GM19455 (cell line): ENCODE data around the gene MEX3B.
"Not testable (repeated sequence)": the region's sequence is repeated elsewhere in the genome, so short reads cannot be mapped to it uniquely, and the experiment has no call there.

Experiments
- ATAC-seq: cut with Tn5 transposase; IDR thresholded peaks from one replicate; pipeline ENCODE4 v1.9.1; 2021; ENCODE audit not compliant: unreplicated experiment

MEX3B gene

DNA sequence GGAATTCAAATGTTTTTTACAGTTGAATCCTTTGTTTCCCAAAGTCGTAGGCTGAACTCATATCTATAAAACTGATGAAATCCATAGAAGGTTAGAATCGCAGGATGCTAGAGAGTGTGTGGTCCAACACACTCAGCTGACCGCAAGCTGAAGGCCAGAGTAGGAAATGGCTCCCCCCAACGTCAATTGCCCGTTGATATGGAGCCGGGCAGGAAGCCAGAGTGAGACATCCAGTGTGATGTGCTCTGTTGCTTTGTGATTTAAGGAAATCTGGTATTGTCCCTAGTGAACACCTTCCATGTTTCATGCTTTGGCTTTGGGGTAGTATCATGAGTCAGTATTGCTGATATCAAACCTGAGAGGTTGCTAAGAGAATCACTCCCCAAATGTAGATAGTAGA is 5.8 kb upstream of the MEX3B start:
- no peak for ATAC-seq

DNA sequence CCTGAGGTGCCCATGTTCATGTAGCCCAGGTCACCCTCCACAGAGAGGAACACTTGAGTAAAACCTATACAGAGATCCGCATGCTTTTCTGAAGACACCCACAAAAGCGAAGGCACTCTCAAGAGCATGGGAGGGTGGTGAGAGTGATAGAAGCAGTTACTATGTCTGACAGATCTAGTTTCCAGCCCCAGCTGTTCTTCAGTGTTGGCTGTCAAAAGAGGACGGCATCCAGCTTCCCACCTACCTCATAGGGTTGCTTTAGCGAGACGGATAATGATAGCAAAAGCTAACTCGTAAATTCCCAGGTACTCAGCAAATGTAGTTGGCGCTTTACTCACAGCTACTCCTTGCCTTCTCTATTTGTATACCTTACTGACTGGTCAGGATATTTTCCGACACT is 3.0 kb upstream of the MEX3B start:
- no peak for ATAC-seq

DNA sequence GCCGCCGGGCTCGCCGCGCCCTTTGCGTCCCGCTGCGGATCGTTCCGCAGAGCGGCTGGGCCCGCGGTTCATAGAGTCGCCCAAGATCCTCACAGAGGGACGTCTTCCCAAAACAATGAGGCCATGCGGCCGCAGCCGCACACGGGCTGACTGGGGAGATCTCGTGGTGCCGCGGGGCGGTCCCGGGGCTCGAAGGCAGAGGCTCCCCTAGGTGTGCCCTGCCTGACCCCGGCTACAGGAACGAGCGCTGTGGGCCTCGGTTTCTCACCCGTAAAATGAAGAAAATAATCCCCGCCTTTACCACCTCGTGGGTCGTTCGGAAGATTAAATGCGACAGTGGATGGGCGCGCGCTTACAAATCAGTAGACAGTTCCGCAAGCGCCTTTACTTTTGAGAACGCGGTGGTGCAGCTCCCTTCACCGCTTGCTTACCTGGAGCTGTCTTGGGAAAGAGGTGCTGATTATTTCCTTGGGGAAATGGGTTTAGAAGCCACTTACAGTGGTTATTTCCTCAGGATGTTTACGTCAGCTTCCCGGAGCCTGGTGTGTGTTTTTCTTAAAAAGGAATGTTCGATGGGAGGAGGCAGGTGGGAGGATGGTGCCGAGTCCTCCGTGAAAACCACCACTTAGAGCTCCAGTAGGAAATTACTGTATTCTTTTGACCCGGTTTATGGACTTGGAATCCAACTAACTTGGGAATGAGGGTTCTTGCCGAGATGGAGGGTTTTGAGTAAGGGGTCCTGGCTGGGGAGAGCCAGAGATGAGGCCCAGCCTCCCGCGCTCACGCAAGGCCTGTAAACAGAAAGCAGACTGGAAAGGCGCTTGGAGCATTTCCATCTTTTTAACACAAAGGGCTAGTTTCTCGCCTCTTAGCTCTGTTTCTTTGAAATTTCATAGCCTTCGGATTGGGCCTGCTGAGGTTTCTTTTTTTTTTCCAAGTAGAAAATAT is 1.9 kb upstream of the MEX3B start:
- ATAC-seq, result peak; percentile 0

DNA sequence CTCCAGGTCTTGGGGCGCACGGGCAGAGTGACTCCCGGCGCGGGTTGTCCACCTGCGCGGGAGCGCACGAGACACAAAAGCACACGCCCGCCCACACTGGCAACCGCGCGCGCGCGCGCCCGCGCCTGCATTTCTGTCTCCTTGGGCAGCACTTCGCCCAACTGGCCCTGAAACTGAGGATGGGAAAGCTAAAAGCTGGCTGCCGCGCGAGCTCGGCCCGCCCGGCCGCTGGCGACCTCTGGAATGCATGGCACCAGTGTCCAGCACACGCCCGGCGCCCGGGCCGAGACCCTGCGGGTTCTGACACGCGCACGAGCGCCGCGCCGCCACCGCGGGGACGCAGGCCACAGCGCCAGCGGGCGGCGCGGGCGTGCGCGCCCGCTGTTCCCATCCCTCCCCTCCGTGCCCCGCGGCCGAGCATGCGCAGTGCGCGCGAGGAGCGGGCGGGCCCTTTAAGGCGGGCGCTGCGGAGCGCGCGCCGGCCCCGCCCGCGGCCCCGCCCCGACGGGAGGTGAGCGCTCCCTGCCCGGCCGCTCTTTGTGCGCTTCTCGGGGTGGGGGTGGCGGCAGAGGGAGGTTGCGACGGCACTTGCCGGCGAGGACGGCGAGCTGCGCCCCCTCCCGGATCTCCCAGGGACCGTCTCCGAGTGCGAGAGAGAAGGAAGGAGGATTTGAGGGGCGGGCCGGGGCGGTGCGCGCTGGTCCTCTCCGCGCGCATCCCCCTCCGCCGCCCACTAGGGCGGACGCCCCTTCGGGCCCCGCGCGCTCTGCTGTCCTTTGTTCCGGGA is 1.0 kb upstream of the MEX3B start:
- peak; percentile 50 for ATAC-seq

GRCh38 chr15:82045179-82045891 is 483 bp downstream of the MEX3B start:
- ATAC-seq, result peak; percentile 18

DNA sequence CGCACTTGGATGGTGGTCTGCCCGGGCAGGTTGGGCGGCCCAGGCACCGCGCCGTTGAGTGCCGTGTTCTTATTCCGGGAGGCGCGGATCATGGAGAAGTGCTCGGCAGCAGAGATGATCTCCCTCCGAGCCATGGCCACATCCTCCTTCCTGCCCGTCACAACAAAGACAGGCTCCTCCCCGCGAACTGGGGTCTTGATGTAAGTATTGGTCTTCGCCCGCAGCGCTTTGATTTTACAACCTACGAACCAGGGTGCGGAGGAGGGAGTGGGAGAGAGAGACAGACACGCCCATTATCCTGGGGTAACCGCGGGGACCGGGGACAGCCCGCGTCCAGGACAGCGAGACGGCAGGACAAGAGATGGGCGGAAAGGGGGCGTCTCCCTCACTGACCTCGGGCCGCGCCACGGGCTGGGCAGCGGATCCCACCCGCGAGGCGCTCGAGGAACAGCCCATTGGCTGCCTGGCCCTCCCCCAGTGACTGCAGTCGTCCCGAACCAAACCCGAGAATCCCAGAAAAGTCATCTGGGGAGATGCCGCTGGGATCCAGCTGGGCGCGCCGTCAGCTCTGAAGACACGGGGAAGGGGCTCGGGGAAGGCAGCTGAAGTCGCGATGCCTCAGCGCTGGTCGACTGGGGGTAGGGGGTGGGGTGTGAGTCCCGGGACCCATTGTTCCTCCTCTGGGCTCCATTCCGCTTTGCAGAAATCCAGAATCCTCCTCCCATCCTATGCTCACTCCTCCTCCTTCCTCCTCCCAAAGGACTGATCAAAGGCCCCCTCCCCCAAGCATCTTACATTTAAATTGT is 1.2 kb downstream of the MEX3B start:
- ATAC-seq, result no peak

GRCh38 chr15:82043796-82044372 is 1.9 kb downstream of the MEX3B start:
- no peak for ATAC-seq

- no peak for ATAC-seq
These were observed 2.6 kb downstream of the MEX3B start for GRCh38 chr15:82043130-82043673.

GRCh38 chr15:82040862-82041261 is 5.0 kb downstream of the MEX3B start:
- no peak for ATAC-seq

GRCh38 chr15:82040390-82040789 is 5.4 kb downstream of the MEX3B start:
- ATAC-seq, result no peak

DNA sequence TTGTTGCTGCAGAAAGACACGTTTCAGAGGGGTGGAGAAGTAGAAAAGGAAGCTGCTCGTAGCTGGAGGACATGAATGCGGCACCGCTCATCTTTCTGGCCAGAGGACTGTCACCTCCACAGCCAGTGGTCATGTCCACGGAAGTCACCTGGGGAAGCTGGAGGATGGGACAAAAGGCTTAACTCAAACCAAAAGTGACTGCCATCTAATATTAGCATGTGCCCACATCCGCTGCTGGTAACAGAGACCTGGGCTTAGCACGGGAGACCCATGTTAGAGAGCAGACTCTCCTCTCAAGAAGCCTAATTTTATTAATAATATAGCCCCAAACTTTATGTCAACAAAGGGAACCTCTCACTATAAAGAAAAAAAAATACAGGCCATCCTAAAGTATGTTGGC is 5.9 kb downstream of the MEX3B start:
- ATAC-seq, result no peak

GRCh38 chr15:82036461-82036860 is 9.4 kb downstream of the MEX3B start:
- no peak for ATAC-seq

- no peak for ATAC-seq
These were observed 13.9 kb downstream of the MEX3B start for GRCh38 chr15:82031871-82032270.

DNA sequence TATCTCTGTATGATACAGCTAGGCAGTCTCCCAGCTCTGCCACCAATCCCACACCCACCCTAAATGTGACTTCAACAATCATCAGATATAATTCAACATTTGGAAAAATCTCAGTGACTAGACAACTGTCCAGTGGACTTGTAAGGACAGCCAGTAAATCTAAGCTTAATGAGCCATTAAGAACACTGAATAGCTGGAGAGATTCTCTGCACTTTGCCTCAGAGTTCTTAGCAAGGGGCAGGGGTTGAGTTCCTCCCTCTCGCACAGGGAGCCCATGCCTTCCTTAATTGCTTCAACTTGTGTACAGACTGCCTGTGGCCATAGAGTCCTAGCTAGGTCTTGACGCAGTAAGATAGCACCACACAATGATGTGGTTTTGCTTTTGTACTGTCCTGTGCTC is 15.6 kb downstream of the MEX3B start:
- ATAC-seq, result no peak

DNA sequence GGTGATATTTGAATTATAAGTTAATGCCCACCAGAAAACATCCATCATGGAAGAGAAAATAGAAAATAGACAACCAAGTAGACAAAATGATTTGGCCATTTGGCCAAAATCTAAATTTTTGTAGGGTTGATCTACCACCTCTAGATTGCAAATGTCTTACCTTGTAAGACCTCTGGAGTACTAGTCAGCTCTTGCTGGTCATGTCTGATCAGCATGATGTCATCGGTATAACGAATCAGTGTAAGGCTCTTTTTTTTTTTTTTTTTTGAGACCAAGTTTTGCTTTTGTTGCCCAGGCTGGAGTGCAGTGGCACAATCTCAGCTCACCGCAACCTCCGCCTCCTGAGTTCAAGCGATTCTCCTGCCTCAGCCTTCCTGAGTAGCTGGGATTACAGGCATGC is 17.7 kb downstream of the MEX3B start:
- ATAC-seq, result not testable (repeated sequence)

GRCh38 chr15:82021992-82022391 is 23.8 kb downstream of the MEX3B start:
- ATAC-seq, result no peak

DNA sequence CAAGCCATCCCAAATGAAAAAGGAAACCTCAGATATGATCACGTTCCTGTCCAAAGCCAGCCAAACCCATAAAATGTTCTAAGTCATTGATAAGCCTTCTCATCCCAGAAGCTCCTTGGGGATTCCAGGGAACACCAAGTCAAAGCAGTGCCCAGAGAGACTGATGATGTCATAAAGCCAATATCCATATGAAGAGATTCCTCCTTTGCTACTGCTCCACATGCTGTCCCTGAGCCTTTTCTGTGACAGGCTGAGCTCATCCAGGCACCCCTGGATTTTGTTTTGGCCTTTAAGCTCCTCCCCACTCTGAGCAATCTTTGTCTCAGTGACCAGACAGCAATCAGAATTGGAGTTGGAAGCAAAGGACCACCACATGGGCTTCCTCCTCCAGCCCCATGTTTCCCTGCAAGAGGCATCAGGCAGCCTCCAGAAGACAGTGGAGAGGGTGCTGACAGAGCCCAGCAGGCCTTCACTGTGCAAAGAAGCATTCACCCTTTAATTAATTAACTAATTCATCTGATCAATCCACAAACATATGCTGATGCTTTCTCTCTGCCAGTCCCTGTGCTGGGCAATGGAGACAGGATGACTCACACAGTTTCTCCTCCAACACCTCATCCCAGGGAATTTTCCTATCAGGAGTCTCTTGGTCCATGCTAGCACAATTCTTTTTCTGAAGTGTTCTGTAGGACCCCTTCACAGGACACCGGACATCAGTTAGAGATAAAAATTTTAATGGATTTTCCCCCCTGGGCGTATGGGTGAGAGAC is 25.0 kb downstream of the MEX3B start:
- ATAC-seq, result no peak

DNA sequence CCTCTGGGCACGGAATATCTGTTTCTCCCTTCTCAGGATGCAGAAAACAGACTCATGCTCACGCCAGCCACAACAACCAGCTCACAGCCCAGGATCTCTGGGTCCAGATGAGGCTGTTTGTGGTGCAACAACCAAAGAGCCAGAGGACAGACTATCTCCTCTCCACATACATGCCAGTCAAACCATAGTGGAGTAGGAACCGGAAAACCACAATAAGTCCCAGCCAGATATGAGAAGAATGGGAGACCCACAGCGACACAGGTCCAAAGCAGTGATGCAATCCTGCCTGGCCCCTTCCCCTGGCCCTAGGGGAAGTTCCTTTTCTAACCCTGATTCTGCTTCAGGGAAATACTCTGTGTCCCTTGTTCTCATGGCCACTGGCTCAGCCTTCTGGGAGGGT is 27.6 kb downstream of the MEX3B start:
- no peak for ATAC-seq

- ATAC-seq, result no peak
These were observed 28.2 kb downstream of the MEX3B start for GRCh38 chr15:82017656-82018055.
